Fibroblast of lung (primary cell): ENCODE results near the gene EFNB3. TPM values are rescaled to one million over a fixed set of nuclear protein-coding genes. Genes with fewer than 3 reads are reported as not detected.

Source experiments
- DNase-seq, 2 donors: peaks; one replicate each; pipeline versions ENCODE4 v3.0.0 to v3.0.0-alpha.2; 2010; ENCODE audit warnings: low read depth in 2 of 2
- H2AFZ ChIP-seq: 2 replicates; pipeline ENCODE4 v1.5.1; 2012; ENCODE audit warnings: low read length, control low read depth, inconsistent platforms
- H3K27ac ChIP-seq: 2 replicates; pipeline ENCODE4 v1.5.1; 2011; ENCODE audit warnings: low read length, control low read depth; ENCODE audit not compliant: insufficient read depth
- H3K27me3 ChIP-seq: 2 replicates; pipeline ENCODE4 v1.5.1; 2011; ENCODE audit warnings: mild to moderate bottlenecking, low read length; ENCODE audit not compliant: control insufficient read depth, insufficient read depth
- H3K36me3 ChIP-seq: 2 replicates; pipeline ENCODE4 v1.5.1; 2011; ENCODE audit warnings: low read length; ENCODE audit not compliant: control insufficient read depth, insufficient read depth
- H3K4me1 ChIP-seq: 2 replicates; pipeline ENCODE4 v1.5.1; 2011; ENCODE audit warnings: low read length; ENCODE audit not compliant: control insufficient read depth, insufficient read depth; ENCODE audit errors: extremely low read depth
- H3K4me2 ChIP-seq: 2 replicates; pipeline ENCODE4 v1.5.1; 2011; ENCODE audit warnings: low read length, control low read depth; ENCODE audit not compliant: insufficient read depth; ENCODE audit errors: extremely low read depth
- H3K4me3 ChIP-seq, 4 experiments: fragments of 200-600 bp in 1 of 4; sonication (generic) in 1 of 4; replicated peaks in 1 of 4; 2 replicates each; pipeline ENCODE4 v1.5.1; 2011 to 2016; ENCODE audit warnings: low read length in 4 of 4, low read depth in 3 of 4, mild to moderate bottlenecking in 3 of 4, control low read depth in 2 of 4, inconsistent platforms in 1 of 4, mixed read lengths in 1 of 4; ENCODE audit not compliant: insufficient read depth in 1 of 4; ENCODE audit errors: control extremely low read depth in 1 of 4
- H3K79me2 ChIP-seq: 2 replicates; pipeline ENCODE4 v1.5.1; 2012; ENCODE audit warnings: mild to moderate bottlenecking, low read length, inconsistent platforms; ENCODE audit not compliant: control insufficient read depth, insufficient read depth
- H3K9ac ChIP-seq: 2 replicates; pipeline ENCODE4 v1.5.1; 2011; ENCODE audit warnings: mild to moderate bottlenecking, low read length, control low read depth; ENCODE audit not compliant: insufficient read depth
- H3K9me3 ChIP-seq: 2 replicates; pipeline ENCODE4 v1.5.1; 2012; ENCODE audit warnings: low read depth, low read length; ENCODE audit not compliant: control insufficient read depth, insufficient read depth
- H4K20me1 ChIP-seq: 2 replicates; pipeline ENCODE4 v1.5.1; 2011; ENCODE audit warnings: low read length; ENCODE audit not compliant: control insufficient read depth, insufficient read depth; ENCODE audit errors: extremely low read depth
- EZH2 ChIP-seq: IDR thresholded peaks from 2 replicates; pipeline ENCODE4 v1.5.1; 2012; ENCODE audit warnings: low read length, control low read depth, mild to moderate bottlenecking; ENCODE audit errors: missing control alignments
- polyA minus RNA-seq: library from RNA; depleted of rRNA, polyadenylated mRNA; stranded (reverse); fragments of >200 nt; gene quantifications from 2 replicates; pipeline ENCODE4 v1.2.3, GENCODE V29; 2011; ENCODE audit warnings: low replicate concordance
- polyA plus RNA-seq, 2 donors: library from polyadenylated mRNA; depleted of rRNA in 1 of 2; stranded (reverse) in 1 of 2; unstranded in 1 of 2; fragments of >200 nt; gene quantifications; 2 replicates each; pipeline ENCODE4 v1.2.1, GENCODE V29; 2011 to 2012; ENCODE audit warnings: missing spikeins in 1 of 2
- total RNA-seq: library from RNA; depleted of rRNA; stranded (reverse); fragments of >200 nt; gene quantifications from 2 replicates; pipeline ENCODE4 v1.2.1, GENCODE V29; 2014
- TF ChIP-seq, protein P1 (sequence below), 2 donors: IDR thresholded peaks in 1 of 2; conservative IDR thresholded peaks in 1 of 2; 1 replicate in 1 of 2; 2 replicates in 1 of 2; pipeline ENCODE4 v1.5.1; 2011 to 2012; ENCODE audit warnings: low read length in 2 of 2, control low read depth in 1 of 2, inconsistent platforms in 1 of 2, low read depth in 1 of 2, mild to moderate bottlenecking in 1 of 2

EFNB3 gene
- total RNA-seq (0.26 and 0.33 TPM in 2 replicates), polyA plus RNA-seq (0.51 and 3.7 TPM in 2 replicates), polyA minus RNA-seq (0.93 and 7.4 TPM in 2 replicates)
- polyA plus RNA-seq (2012): 0.53 and 3.2 TPM in 2 replicates

GRCh38 chr17:7704601-7705268 lies at the start of gene EFNB3:
Gene EFNB3 (plus strand): TSS chr17:7705202. CDS start chr17:7705599, 397 bp downstream.
- Histone ChIP-seq H3K4me2 (peak within 1 kb of the TSS; percentile 73), H3K9ac (no peak within 1 kb of the TSS), H4K20me1 (no peaks in the 10 kb centered on the region), H3K27me3 (peaks cover 25% of the 10 kb centered on the region), H3K4me1 (peaks cover 4% of the 10 kb centered on the region), H3K79me2 (no peaks in the 10 kb centered on the region), H2AFZ (no peak within 1 kb of the TSS), H3K9me3 (no peaks in the 10 kb centered on the region), H3K27ac (no peak within 1 kb of the TSS), H3K4me3 (peak within 1 kb of the TSS; percentile 24 to 63 (median 48)), H3K36me3 (peaks cover 2% of the 10 kb centered on the region)
- peak; percentile 93 for TF ChIP-seq EZH2
- TF ChIP-seq, protein P1, sequence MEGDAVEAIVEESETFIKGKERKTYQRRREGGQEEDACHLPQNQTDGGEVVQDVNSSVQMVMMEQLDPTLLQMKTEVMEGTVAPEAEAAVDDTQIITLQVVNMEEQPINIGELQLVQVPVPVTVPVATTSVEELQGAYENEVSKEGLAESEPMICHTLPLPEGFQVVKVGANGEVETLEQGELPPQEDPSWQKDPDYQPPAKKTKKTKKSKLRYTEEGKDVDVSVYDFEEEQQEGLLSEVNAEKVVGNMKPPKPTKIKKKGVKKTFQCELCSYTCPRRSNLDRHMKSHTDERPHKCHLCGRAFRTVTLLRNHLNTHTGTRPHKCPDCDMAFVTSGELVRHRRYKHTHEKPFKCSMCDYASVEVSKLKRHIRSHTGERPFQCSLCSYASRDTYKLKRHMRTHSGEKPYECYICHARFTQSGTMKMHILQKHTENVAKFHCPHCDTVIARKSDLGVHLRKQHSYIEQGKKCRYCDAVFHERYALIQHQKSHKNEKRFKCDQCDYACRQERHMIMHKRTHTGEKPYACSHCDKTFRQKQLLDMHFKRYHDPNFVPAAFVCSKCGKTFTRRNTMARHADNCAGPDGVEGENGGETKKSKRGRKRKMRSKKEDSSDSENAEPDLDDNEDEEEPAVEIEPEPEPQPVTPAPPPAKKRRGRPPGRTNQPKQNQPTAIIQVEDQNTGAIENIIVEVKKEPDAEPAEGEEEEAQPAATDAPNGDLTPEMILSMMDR (conservative IDR thresholded peaks at IDR 0.05 in 1 of 2, IDR thresholded peaks at IDR 0.05 in 1 of 2; ENCODE audit: low read depth in 1 of 2, low read length in 2 of 2): no peak
- DNase-seq: peak; percentile 22 to 50

- Histone ChIP-seq H3K4me2 (no peak overlapping the region), H3K79me2 (no peaks in the 10 kb centered on the region), H4K20me1 (no peaks in the 10 kb centered on the region), H3K9me3 (no peaks in the 10 kb centered on the region), H3K27ac (no peak overlapping the region), H3K4me3 (no peak overlapping the region), H3K36me3 (no peaks in the 10 kb centered on the region), H3K4me1 (no peaks in the 10 kb centered on the region), H2AFZ (no peak overlapping the region), H3K9ac (no peak overlapping the region), H3K27me3 (peaks cover 31% of the 10 kb centered on the region)
- TF ChIP-seq EZH2: no peak
- TF ChIP-seq, protein P1 (conservative IDR thresholded peaks at IDR 0.05 in 1 of 2, IDR thresholded peaks at IDR 0.05 in 1 of 2; ENCODE audit: low read depth in 1 of 2, low read length in 2 of 2): no peak
- no peak for DNase-seq
Measured at GRCh38 chr17:7655541-7655840, 49.5 kb upstream of the EFNB3 start.

DNA sequence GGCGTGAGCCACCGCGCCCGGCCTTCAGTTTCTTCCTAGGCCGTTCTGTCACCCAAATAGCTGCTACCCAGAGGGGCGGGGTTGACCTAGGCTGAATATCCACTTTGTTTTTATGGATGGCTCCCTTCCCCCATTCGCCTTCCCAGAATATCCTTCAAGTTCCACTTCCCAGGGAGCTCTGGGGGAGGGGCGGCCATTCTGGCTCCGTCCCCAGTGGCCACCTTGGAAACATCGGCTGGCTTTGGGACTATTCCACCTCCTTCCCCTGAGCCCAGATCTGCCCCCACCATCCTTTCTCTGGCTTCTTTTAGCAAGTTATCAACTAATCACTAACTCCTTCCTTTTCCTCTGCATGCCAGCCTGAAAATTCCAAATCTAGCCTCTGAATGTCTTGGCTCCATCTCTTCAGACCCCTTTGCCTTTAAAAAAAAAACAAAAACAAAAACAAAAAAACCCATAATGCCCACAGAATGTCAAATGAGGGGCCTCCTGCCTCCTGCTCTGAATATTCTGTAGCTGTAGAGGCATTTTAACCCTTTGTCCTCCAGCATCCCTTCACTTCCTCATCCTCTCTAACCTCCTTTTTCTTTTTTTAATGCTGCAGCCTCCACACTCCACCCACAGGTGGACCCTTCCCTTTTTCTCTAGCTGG lies 47.9 kb upstream of the EFNB3 start:
- H3K79me2 ChIP-seq: no peaks in the 10 kb centered on the region
- H3K4me1 ChIP-seq: no peaks in the 10 kb centered on the region
- no peak overlapping the region for H3K27ac ChIP-seq
- no peak overlapping the region for H3K9ac ChIP-seq
- no peak overlapping the region for H3K4me3 ChIP-seq
- no peaks in the 10 kb centered on the region for H3K9me3 ChIP-seq
- H3K36me3 ChIP-seq: no peaks in the 10 kb centered on the region
- DNase-seq: peak; percentile 5 to 10
- no peak overlapping the region for H3K4me2 ChIP-seq
- no peaks in the 10 kb centered on the region for H4K20me1 ChIP-seq
- TF ChIP-seq EZH2: no peak
- TF ChIP-seq, protein P1 (conservative IDR thresholded peaks at IDR 0.05 in 1 of 2, IDR thresholded peaks at IDR 0.05 in 1 of 2; ENCODE audit: low read depth in 1 of 2, low read length in 2 of 2): no peak
- peaks cover 18% of the 10 kb centered on the region for H3K27me3 ChIP-seq
- H2AFZ ChIP-seq: no peak overlapping the region
